HEK293T (cell line): ENCODE data around the gene INPP5D.
"Not testable (repeated sequence)": the region's sequence is repeated elsewhere in the genome, so short reads cannot be mapped to it uniquely, and the experiment has no call there.

Experiments used
- CTCF ChIA-PET: fragments of 350-600 bp; formaldehyde crosslinking; extraction: SDS; loops from one replicate; lab custom pipeline; 2021; ENCODE audit warnings: antibody characterized with exemption, inconsistent platforms; lab: Yijun Ruan, JAX
- POLR2A ChIA-PET: fragments of 350-600 bp; formaldehyde crosslinking; extraction: SDS; loops from one replicate; lab custom pipeline; 2020; ENCODE audit warnings: antibody characterized with exemption, inconsistent platforms; lab: Yijun Ruan, JAX
- DNase-seq: peaks from one replicate; pipeline ENCODE4 v3.0.0; 2012; ENCODE audit warnings: mixed read lengths; ENCODE audit errors: extremely low spot score
- ARNT ChIP-seq: fragments of 450-650 bp; IDR thresholded peaks from 2 replicates; pipeline ENCODE4 v1.6.1; 2017; ENCODE audit warnings: mild to moderate bottlenecking
- BHLHE40 ChIP-seq: fragments of 450-650 bp; IDR thresholded peaks from 2 replicates; pipeline ENCODE4 v1.6.1; 2016; ENCODE audit warnings: mild to moderate bottlenecking, moderate library complexity, borderline replicate concordance
- CTBP1 ChIP-seq: fragments of 450-650 bp; IDR thresholded peaks from 2 replicates; pipeline ENCODE4 v1.6.1; 2016; ENCODE audit warnings: borderline replicate concordance
- ELF4 ChIP-seq: fragments of 450-650 bp; IDR thresholded peaks from 2 replicates; pipeline ENCODE4 v1.6.1; 2017; ENCODE audit warnings: antibody characterized with exemption
- FOXA1 ChIP-seq: fragments of 450-650 bp; IDR thresholded peaks from 2 replicates; pipeline ENCODE4 v1.6.1; 2016; ENCODE audit warnings: mild to moderate bottlenecking
- FOXK2 ChIP-seq: fragments of 450-650 bp; IDR thresholded peaks from 2 replicates; pipeline ENCODE4 v1.6.1; 2016; ENCODE audit warnings: mild to moderate bottlenecking
- FOXM1 ChIP-seq: fragments of 450-650 bp; IDR thresholded peaks from 2 replicates; pipeline ENCODE4 v1.6.1; 2017; ENCODE audit warnings: mild to moderate bottlenecking, borderline replicate concordance
- HDGF ChIP-seq: fragments of 450-650 bp; IDR thresholded peaks from 2 replicates; pipeline ENCODE4 v1.6.1; 2017; ENCODE audit warnings: antibody characterized with exemption, borderline replicate concordance
- L3MBTL2 ChIP-seq: fragments of 450-650 bp; conservative IDR thresholded peaks from 2 replicates; pipeline ENCODE4 v1.6.1; 2016; ENCODE audit warnings: mild to moderate bottlenecking
- LEF1 ChIP-seq: fragments of 450-650 bp; IDR thresholded peaks from 2 replicates; pipeline ENCODE4 v1.6.1; 2017; ENCODE audit warnings: mild to moderate bottlenecking, borderline replicate concordance
- NFRKB ChIP-seq: fragments of 450-650 bp; IDR thresholded peaks from 2 replicates; pipeline ENCODE4 v1.6.1; 2016; ENCODE audit warnings: mild to moderate bottlenecking, moderate library complexity
- SP1 ChIP-seq: fragments of 450-650 bp; IDR thresholded peaks from 2 replicates; pipeline ENCODE4 v1.6.1; 2017
- SUZ12 ChIP-seq: fragments of 450-650 bp; IDR thresholded peaks from 2 replicates; pipeline ENCODE4 v1.6.1; 2016; ENCODE audit warnings: mild to moderate bottlenecking
- TARDBP ChIP-seq: fragments of 450-650 bp; IDR thresholded peaks from 2 replicates; pipeline ENCODE4 v1.6.1; 2016
- ZNF384 ChIP-seq: fragments of 450-650 bp; IDR thresholded peaks from 2 replicates; pipeline ENCODE4 v1.6.1; 2016
- TF ChIP-seq, protein P1 (sequence below): fragments of 450-650 bp; IDR thresholded peaks from 2 replicates; pipeline ENCODE4 v1.6.1; 2016

INPP5D gene

DNA sequence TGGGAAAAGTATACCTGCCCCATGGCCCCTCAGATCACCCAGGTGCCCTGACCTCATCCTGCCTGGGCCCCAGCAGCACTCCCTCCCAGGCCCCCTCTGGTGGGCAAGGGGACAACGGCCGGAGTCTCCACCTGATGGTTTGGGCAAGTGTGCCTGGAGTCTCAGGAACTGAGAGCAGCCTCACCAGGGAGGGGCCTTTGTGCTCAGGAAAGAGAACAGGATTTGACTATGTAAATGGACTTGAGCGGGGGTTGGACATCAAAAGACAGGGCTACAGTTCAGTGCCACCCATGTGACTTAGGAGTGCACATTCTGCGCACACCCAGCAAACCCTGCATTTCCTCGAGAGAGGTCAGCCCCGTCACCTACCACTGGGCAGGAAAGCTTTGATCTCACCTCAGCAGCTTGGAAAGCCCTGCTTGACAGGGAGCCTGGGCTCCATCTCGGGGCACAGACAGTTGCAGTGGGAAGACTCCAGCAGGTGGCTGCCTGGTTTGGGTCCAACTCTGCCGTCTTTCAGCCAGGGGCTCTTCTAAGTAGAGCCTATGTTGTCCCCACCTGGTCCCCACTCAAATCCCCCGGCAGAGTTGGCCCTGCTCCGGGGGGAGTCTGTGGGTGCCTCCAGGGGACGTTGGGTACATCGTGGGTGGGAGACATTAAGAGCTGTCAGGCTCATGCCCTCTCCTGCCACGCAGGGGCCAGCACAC lies 3.3 kb downstream of the INPP5D start:
- TF ChIP-seq TARDBP, result no peak
- no peak for TF ChIP-seq ELF4
- TF ChIP-seq ZNF384, result no peak
- no peak for TF ChIP-seq SUZ12
- TF ChIP-seq SP1, result no peak
- no peak for TF ChIP-seq BHLHE40
- TF ChIP-seq, protein P1, sequence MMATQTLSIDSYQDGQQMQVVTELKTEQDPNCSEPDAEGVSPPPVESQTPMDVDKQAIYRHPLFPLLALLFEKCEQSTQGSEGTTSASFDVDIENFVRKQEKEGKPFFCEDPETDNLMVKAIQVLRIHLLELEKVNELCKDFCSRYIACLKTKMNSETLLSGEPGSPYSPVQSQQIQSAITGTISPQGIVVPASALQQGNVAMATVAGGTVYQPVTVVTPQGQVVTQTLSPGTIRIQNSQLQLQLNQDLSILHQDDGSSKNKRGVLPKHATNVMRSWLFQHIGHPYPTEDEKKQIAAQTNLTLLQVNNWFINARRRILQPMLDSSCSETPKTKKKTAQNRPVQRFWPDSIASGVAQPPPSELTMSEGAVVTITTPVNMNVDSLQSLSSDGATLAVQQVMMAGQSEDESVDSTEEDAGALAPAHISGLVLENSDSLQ, result no peak
- TF ChIP-seq FOXK2, result no peak
- TF ChIP-seq FOXM1, result no peak
- no peak for TF ChIP-seq L3MBTL2
- TF ChIP-seq HDGF, result no peak
- no peak for TF ChIP-seq LEF1
- no peak for TF ChIP-seq NFRKB
- no peak for TF ChIP-seq ARNT
- no peak for TF ChIP-seq FOXA1
- no peak for TF ChIP-seq CTBP1
- no peak for DNase-seq
- ChIA-PET POLR2A (no interaction called here), CTCF (interaction anchor here (0.6 kb wide), 1 partner anchor 1094 kb away, joined by 3 read pairs; no protein-coding TSS in a partner anchor)

DNA sequence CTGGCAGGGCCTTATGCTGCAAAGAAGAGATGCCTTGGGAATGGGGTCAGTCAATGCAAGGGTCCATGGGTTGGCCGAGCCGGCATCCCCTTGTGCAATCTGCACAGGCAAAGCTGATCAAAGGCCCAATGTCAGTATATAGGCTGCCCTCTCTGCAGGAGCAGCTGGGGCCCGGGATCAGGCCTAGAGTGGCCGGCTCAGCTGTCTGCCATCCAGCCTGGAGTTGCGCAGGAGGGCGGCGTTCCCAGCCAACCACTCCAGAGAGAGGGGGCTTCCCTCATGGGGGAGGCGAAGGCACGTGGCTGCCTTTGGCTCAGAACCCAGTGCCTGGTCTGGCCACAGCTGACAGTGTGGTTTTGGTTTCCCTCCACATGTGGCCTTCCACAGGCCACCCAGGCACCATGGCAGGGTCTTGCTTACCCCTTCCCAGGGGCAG lies 3.9 kb downstream of the INPP5D start:
- TF ChIP-seq, protein P1, result no peak
- no peak for TF ChIP-seq LEF1
- no peak for TF ChIP-seq ARNT
- DNase-seq, result no peak
- ChIA-PET CTCF (interaction anchor here (0.6 kb wide), 1 partner anchor 1095 kb away, joined by 3 read pairs; no protein-coding TSS in a partner anchor), POLR2A (no interaction called here)

DNA sequence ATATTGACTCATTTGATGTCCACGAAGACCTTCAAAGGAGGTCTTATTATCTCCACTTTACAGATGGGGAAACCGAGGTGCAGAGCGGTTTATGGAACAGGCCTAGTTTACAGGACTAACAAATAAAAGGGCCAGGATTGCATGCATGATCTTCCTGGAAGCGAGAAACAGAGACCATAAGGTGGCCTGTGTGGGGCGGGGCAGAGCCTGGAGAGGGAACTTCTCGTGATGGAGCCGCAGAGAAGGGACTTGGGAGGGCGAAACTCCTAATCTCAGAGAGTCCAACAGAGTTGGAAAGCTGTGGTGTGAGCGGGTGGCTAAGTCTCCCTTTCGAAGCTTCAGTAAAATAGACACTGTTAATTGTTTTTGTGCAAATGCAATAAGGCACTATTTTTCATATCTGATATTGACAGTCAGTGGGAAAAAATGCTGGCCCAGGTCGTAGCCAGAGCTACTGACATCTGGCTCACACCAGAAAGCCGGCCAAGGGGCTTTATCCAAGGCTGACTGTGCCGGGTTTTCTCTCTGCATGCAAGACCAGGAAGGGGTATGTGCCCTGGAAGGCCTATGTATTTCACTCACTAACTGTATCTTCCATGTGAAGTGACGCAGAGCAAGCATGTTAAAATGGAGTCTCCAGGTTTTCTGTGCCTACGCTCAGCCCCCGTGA lies 4.5 kb downstream of the INPP5D start:
- TF ChIP-seq ELF4 (no peak), HDGF (no peak), FOXK2 (no peak), L3MBTL2 (no peak), LEF1 (no peak), NFRKB (no peak), FOXA1 (no peak), SP1 (no peak), ZNF384 (no peak), TARDBP (no peak), BHLHE40 (no peak), SUZ12 (no peak), FOXM1 (no peak), CTBP1 (no peak)
- TF ChIP-seq, protein P1, result no peak
- POLR2A ChIA-PET, result no interaction called here
- no peak for DNase-seq
- CTCF ChIA-PET, result no interaction called here

DNA sequence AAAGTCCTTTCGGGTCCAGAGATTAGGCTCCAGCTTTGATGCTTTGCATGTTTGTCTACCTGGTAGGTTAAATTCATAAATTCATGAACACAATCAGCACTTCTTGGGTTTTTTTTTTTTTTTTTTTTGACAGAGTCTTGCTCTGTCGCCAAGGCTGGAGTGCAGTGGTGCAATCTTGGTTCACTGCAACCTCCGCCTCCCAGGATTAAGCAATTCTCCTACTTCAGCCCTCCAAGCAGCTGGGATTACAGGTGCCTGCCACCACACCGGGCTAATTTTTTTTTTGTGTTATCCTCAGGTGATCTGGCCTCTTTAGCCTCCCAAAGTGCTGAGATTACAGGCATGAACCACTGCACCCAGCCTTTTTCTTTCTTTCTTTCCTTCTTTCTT lies 5.1 kb downstream of the INPP5D start:
- DNase-seq, CTCF ChIA-PET, POLR2A ChIA-PET: not testable (repeated sequence)

DNA sequence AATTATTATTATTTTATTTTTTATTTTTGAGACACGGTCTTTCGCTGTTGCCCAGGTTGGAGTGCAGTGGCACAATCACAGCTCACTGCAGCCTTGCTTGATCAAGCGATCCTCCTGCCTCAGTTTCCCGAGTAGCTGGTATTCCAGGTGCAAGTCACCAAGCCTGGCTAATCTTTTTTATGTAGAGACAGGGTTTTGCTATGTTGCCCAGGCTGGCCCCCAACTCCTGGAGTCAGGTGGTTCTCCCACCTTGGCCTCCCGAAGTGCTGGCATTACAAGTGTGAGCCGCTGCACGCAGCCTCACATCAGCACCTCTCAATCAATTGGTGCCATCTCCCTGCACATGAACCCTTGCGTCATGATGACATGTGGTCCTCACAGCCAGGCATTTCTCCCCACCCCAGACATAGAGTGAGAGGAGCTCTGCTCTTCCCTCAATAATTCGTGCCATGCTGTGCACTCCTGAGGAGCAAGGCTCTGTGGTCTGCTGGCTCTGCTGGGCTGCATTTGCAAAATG lies 5.9 kb downstream of the INPP5D start:
- CTCF ChIA-PET, result no interaction called here
- no peak for DNase-seq
- POLR2A ChIA-PET, result no interaction called here
- TF ChIP-seq FOXA1 (no peak), ARNT (no peak), FOXM1 (no peak), LEF1 (no peak), HDGF (no peak), L3MBTL2 (no peak), SP1 (no peak), NFRKB (no peak), ELF4 (no peak), FOXK2 (no peak)
- TF ChIP-seq, protein P1, result no peak
